GM23338 (cell line): ENCODE measurements around the gene SEL1L2. TPM values are rescaled to one million over a fixed set of nuclear protein-coding genes. Genes with fewer than 3 reads are reported as not detected.

Source experiments
- ATAC-seq: fragments of 200-7000 bp; cut with Tn5 transposase; 3 replicates; pipeline ENCODE4 v1.9.1; 2020
- DNase-seq: peaks from one replicate; pipeline ENCODE4 v3.0.0-alpha.2; 2015; ENCODE audit warnings: low spot score
- H2AFZ ChIP-seq: fragments of 200-600 bp; sonication (generic); 2 replicates; pipeline ENCODE4 v1.8.0; 2016; ENCODE audit warnings: antibody characterized with exemption, mild to moderate bottlenecking, moderate library complexity
- H3F3A ChIP-seq: fragments of 200-600 bp; sonication (generic); replicated peaks from 2 replicates; pipeline ENCODE4 v1.8.0; 2017; ENCODE audit warnings: antibody characterized with exemption, mixed run types, low read depth
- H3K27ac ChIP-seq: fragments of 200-600 bp; sonication (generic); 2 replicates; pipeline ENCODE4 v1.6.1; 2016; ENCODE audit warnings: low read depth
- H3K27me3 ChIP-seq: fragments of 200-600 bp; sonication (generic); 2 replicates; pipeline ENCODE4 v1.8.0; 2016; ENCODE audit warnings: mild to moderate bottlenecking, mixed run types, moderate library complexity; ENCODE audit not compliant: insufficient read depth
- H3K36me3 ChIP-seq: fragments of 200-600 bp; sonication (generic); 2 replicates; pipeline ENCODE4 v1.8.0; 2016; ENCODE audit warnings: mild to moderate bottlenecking; ENCODE audit not compliant: insufficient read depth
- H3K4me1 ChIP-seq: fragments of 200-600 bp; sonication (generic); 2 replicates; pipeline ENCODE4 v1.8.0; 2016; ENCODE audit warnings: mild to moderate bottlenecking, moderate library complexity; ENCODE audit not compliant: insufficient read depth
- H3K4me2 ChIP-seq: fragments of 200-600 bp; sonication (generic); 2 replicates; pipeline ENCODE4 v1.7.1; 2017; ENCODE audit warnings: mixed run types
- H3K4me3 ChIP-seq: fragments of 200-600 bp; sonication (generic); 2 replicates; pipeline ENCODE4 v1.6.1; 2016; ENCODE audit warnings: mixed run types
- H3K79me2 ChIP-seq: fragments of 200-600 bp; sonication (generic); replicated peaks from 2 replicates; pipeline ENCODE4 v1.8.0; 2017; ENCODE audit warnings: mild to moderate bottlenecking; ENCODE audit not compliant: insufficient read depth
- H3K9me2 ChIP-seq: fragments of 200-600 bp; sonication (generic); 2 replicates; pipeline ENCODE4 v1.8.0; 2017; ENCODE audit not compliant: insufficient read depth
- H4K20me1 ChIP-seq: fragments of 200-600 bp; sonication (generic); replicated peaks from 2 replicates; pipeline ENCODE4 v1.8.0; 2017; ENCODE audit warnings: mild to moderate bottlenecking; ENCODE audit not compliant: insufficient read depth
- H3K27ac Mint-ChIP-seq: 2 replicates; pipeline ENCODE4 v1.8.0; 2020; ENCODE audit warnings: inconsistent platforms, mild to moderate bottlenecking, moderate library complexity, mixed read lengths
- H3K27me3 Mint-ChIP-seq: 3 replicates; pipeline ENCODE4 v1.8.0; 2022; ENCODE audit warnings: low read depth, mild to moderate bottlenecking, moderate library complexity, mixed read lengths, inconsistent platforms; ENCODE audit not compliant: insufficient read depth, poor library complexity
- H3K36me3 Mint-ChIP-seq: 3 replicates; pipeline ENCODE4 v1.8.0; 2021; ENCODE audit warnings: low read depth, mild to moderate bottlenecking, inconsistent platforms, moderate library complexity, mixed read lengths
- H3K4me1 Mint-ChIP-seq: 3 replicates; pipeline ENCODE4 v1.8.0; 2020; ENCODE audit warnings: mild to moderate bottlenecking, inconsistent platforms, mixed read lengths
- H3K4me3 Mint-ChIP-seq: 3 replicates; pipeline ENCODE4 v1.8.0; 2021; ENCODE audit warnings: moderate library complexity, mild to moderate bottlenecking, inconsistent platforms, mixed read lengths
- H3K9me3 Mint-ChIP-seq: 3 replicates; pipeline ENCODE4 v1.8.0; 2020; ENCODE audit warnings: moderate library complexity, mild to moderate bottlenecking, inconsistent platforms, mixed read lengths
- CREB1 ChIP-seq: fragments of 250-450 bp; sonication (Bioruptor Pico); IDR thresholded peaks from 2 replicates; pipeline ENCODE4 v1.5.0; 2020; ENCODE audit warnings: low read depth, mild to moderate bottlenecking, moderate library complexity
- CTCF ChIP-seq, 2 experiments: fragments of 200-600 bp in 1 of 2; sonication (generic) in 1 of 2; conservative IDR thresholded peaks; 2 replicates each; pipeline versions ENCODE4 v1.5.1 to v1.6.1; 2016 to 2017; ENCODE audit warnings: antibody characterized with exemption in 2 of 2, low read depth in 2 of 2, mild to moderate bottlenecking in 2 of 2, moderate library complexity in 1 of 2
- ETS1 ChIP-seq: IDR thresholded peaks from 2 replicates; pipeline ENCODE4 v1.6.1; 2016; ENCODE audit warnings: antibody characterized with exemption
- EZH2 ChIP-seq: fragments of 200-600 bp; sonication (generic); IDR thresholded peaks from one replicate; pipeline ENCODE4 v1.8.0; 2017; ENCODE audit warnings: antibody characterized with exemption, mild to moderate bottlenecking, low read depth; ENCODE audit not compliant: unreplicated experiment
- JUNB ChIP-seq: IDR thresholded peaks from one replicate; pipeline ENCODE4 v1.6.1; 2016; ENCODE audit warnings: antibody characterized with exemption; ENCODE audit not compliant: unreplicated experiment
- NANOG ChIP-seq: IDR thresholded peaks from 2 replicates; pipeline ENCODE4 v1.6.1; 2016; ENCODE audit warnings: antibody characterized with exemption, borderline replicate concordance
- POLR2AphosphoS5 ChIP-seq: IDR thresholded peaks from 2 replicates; pipeline ENCODE4 v1.6.1; 2016; ENCODE audit warnings: antibody characterized with exemption, low read depth
- REST ChIP-seq: IDR thresholded peaks from one replicate; pipeline ENCODE4 v1.6.1; 2018; ENCODE audit warnings: antibody characterized with exemption; ENCODE audit not compliant: unreplicated experiment
- STAT1 ChIP-seq: IDR thresholded peaks from one replicate; pipeline ENCODE4 v1.6.1; 2016; ENCODE audit warnings: antibody characterized with exemption; ENCODE audit not compliant: unreplicated experiment
- ZNF114 ChIP-seq: fragments of 250-450 bp; sonication (Bioruptor Pico); IDR thresholded peaks from 2 replicates; pipeline ENCODE4 v1.5.0; 2020; ENCODE audit warnings: mild to moderate bottlenecking, moderate library complexity
- ZNF331 ChIP-seq: fragments of 250-450 bp; sonication (Bioruptor Pico); IDR thresholded peaks from 2 replicates; pipeline ENCODE4 v1.5.0; 2020; ENCODE audit warnings: low read depth, mild to moderate bottlenecking, moderate library complexity
- ZNF462 ChIP-seq: fragments of 250-450 bp; sonication (Bioruptor Pico); IDR thresholded peaks from 2 replicates; pipeline ENCODE4 v1.5.0; 2020; ENCODE audit warnings: mild to moderate bottlenecking, moderate library complexity
- polyA plus RNA-seq: library from polyadenylated mRNA; unstranded; fragments of >200 nt; fragmentation: Nextera tagmentation; extraction: Ambion mirVana; gene quantifications from 2 replicates; pipeline ENCODE4 v1.2.1, GENCODE V29; 2016
- total RNA-seq: library from RNA; depleted of rRNA; stranded (reverse); fragments of >200 nt; shearing (Covaris generic); gene quantifications from 2 replicates; pipeline ENCODE4 v1.2.3, GENCODE V29; 2014

The SEL1L2 gene
- total and polyA plus RNA-seq, 2 experiments from 2014 or later = not detected

- no peaks in the 10 kb centered on the region for H3K9me2 ChIP-seq
- H3K79me2 ChIP-seq = no peaks in the 10 kb centered on the region
- TF ChIP-seq NANOG (no peak), CREB1 (no peak), ZNF331 (CRISPR knock-in tag) (no peak), REST (no peak), JUNB (no peak), CTCF (conservative IDR thresholded peaks at IDR 0.05; ENCODE audit: low read depth in 2 of 2) (no peak), ZNF114 (CRISPR knock-in tag) (no peak), POLR2AphosphoS5 (no peak), ETS1 (no peak), STAT1 (no peak), ZNF462 (CRISPR knock-in tag) (no peak), EZH2 (no peak)
- Mint-ChIP-seq H3K27ac (no peak overlapping the region), H3K4me3 (no peak overlapping the region), H3K4me1 (peaks cover under 1% of the 10 kb centered on the region; the same call in 2 of the 3 replicates), H3K27me3 (peaks cover 1% of the 10 kb centered on the region), H3K9me3 (no peaks in the 10 kb centered on the region), H3K36me3 (no peaks in the 10 kb centered on the region)
- no peak overlapping the region for H3K4me2 ChIP-seq
- no peak overlapping the region for H3K27ac ChIP-seq
- H3K4me1 ChIP-seq = peaks cover under 1% of the 10 kb centered on the region; the same call in 1 of the 2 replicates
- H3K4me3 ChIP-seq = no peak overlapping the region
- no peak for ATAC-seq
- no peaks in the 10 kb centered on the region for H4K20me1 ChIP-seq
- H3K36me3 ChIP-seq = no peaks in the 10 kb centered on the region
- H2AFZ ChIP-seq = no peak overlapping the region
- no peaks in the 10 kb centered on the region for H3F3A ChIP-seq
- no peak for DNase-seq
- no peaks in the 10 kb centered on the region for H3K27me3 ChIP-seq
Measured at GRCh38 chr20:14005996-14006395, 15.6 kb upstream of the SEL1L2 start.
